GM23338 (cell line): ENCODE data around the gene MLH1. TPM values are rescaled to one million over a fixed set of nuclear protein-coding genes. Genes with fewer than 3 reads are reported as not detected.

Experiments
- ATAC-seq: fragments of 200-7000 bp; cut with Tn5 transposase; 3 replicates; pipeline ENCODE4 v1.9.1; 2020
- DNase-seq: peaks from one replicate; pipeline ENCODE4 v3.0.0-alpha.2; 2015; ENCODE audit warnings: low spot score
- H2AFZ ChIP-seq: fragments of 200-600 bp; sonication (generic); 2 replicates; pipeline ENCODE4 v1.8.0; 2016; ENCODE audit warnings: antibody characterized with exemption, mild to moderate bottlenecking, moderate library complexity
- H3F3A ChIP-seq: fragments of 200-600 bp; sonication (generic); replicated peaks from 2 replicates; pipeline ENCODE4 v1.8.0; 2017; ENCODE audit warnings: antibody characterized with exemption, mixed run types, low read depth
- H3K27ac ChIP-seq: fragments of 200-600 bp; sonication (generic); 2 replicates; pipeline ENCODE4 v1.6.1; 2016; ENCODE audit warnings: low read depth
- H3K27me3 ChIP-seq: fragments of 200-600 bp; sonication (generic); 2 replicates; pipeline ENCODE4 v1.8.0; 2016; ENCODE audit warnings: mild to moderate bottlenecking, mixed run types, moderate library complexity; ENCODE audit not compliant: insufficient read depth
- H3K36me3 ChIP-seq: fragments of 200-600 bp; sonication (generic); 2 replicates; pipeline ENCODE4 v1.8.0; 2016; ENCODE audit warnings: mild to moderate bottlenecking; ENCODE audit not compliant: insufficient read depth
- H3K4me1 ChIP-seq: fragments of 200-600 bp; sonication (generic); 2 replicates; pipeline ENCODE4 v1.8.0; 2016; ENCODE audit warnings: mild to moderate bottlenecking, moderate library complexity; ENCODE audit not compliant: insufficient read depth
- H3K4me2 ChIP-seq: fragments of 200-600 bp; sonication (generic); 2 replicates; pipeline ENCODE4 v1.7.1; 2017; ENCODE audit warnings: mixed run types
- H3K4me3 ChIP-seq: fragments of 200-600 bp; sonication (generic); 2 replicates; pipeline ENCODE4 v1.6.1; 2016; ENCODE audit warnings: mixed run types
- H3K79me2 ChIP-seq: fragments of 200-600 bp; sonication (generic); replicated peaks from 2 replicates; pipeline ENCODE4 v1.8.0; 2017; ENCODE audit warnings: mild to moderate bottlenecking; ENCODE audit not compliant: insufficient read depth
- H3K9me2 ChIP-seq: fragments of 200-600 bp; sonication (generic); 2 replicates; pipeline ENCODE4 v1.8.0; 2017; ENCODE audit not compliant: insufficient read depth
- H4K20me1 ChIP-seq: fragments of 200-600 bp; sonication (generic); replicated peaks from 2 replicates; pipeline ENCODE4 v1.8.0; 2017; ENCODE audit warnings: mild to moderate bottlenecking; ENCODE audit not compliant: insufficient read depth
- H3K27ac Mint-ChIP-seq: 2 replicates; pipeline ENCODE4 v1.8.0; 2020; ENCODE audit warnings: inconsistent platforms, mild to moderate bottlenecking, moderate library complexity, mixed read lengths
- H3K27me3 Mint-ChIP-seq: 3 replicates; pipeline ENCODE4 v1.8.0; 2022; ENCODE audit warnings: low read depth, mild to moderate bottlenecking, moderate library complexity, mixed read lengths, inconsistent platforms; ENCODE audit not compliant: insufficient read depth, poor library complexity
- H3K36me3 Mint-ChIP-seq: 3 replicates; pipeline ENCODE4 v1.8.0; 2021; ENCODE audit warnings: low read depth, mild to moderate bottlenecking, inconsistent platforms, moderate library complexity, mixed read lengths
- H3K4me1 Mint-ChIP-seq: 3 replicates; pipeline ENCODE4 v1.8.0; 2020; ENCODE audit warnings: mild to moderate bottlenecking, inconsistent platforms, mixed read lengths
- H3K4me3 Mint-ChIP-seq: 3 replicates; pipeline ENCODE4 v1.8.0; 2021; ENCODE audit warnings: moderate library complexity, mild to moderate bottlenecking, inconsistent platforms, mixed read lengths
- H3K9me3 Mint-ChIP-seq: 3 replicates; pipeline ENCODE4 v1.8.0; 2020; ENCODE audit warnings: moderate library complexity, mild to moderate bottlenecking, inconsistent platforms, mixed read lengths
- CREB1 ChIP-seq: fragments of 250-450 bp; sonication (Bioruptor Pico); IDR thresholded peaks from 2 replicates; pipeline ENCODE4 v1.5.0; 2020; ENCODE audit warnings: low read depth, mild to moderate bottlenecking, moderate library complexity
- CTCF ChIP-seq, 2 experiments: fragments of 200-600 bp in 1 of 2; sonication (generic) in 1 of 2; conservative IDR thresholded peaks; 2 replicates each; pipeline versions ENCODE4 v1.5.1 to v1.6.1; 2016 to 2017; ENCODE audit warnings: antibody characterized with exemption in 2 of 2, low read depth in 2 of 2, mild to moderate bottlenecking in 2 of 2, moderate library complexity in 1 of 2
- ETS1 ChIP-seq: IDR thresholded peaks from 2 replicates; pipeline ENCODE4 v1.6.1; 2016; ENCODE audit warnings: antibody characterized with exemption
- EZH2 ChIP-seq: fragments of 200-600 bp; sonication (generic); IDR thresholded peaks from one replicate; pipeline ENCODE4 v1.8.0; 2017; ENCODE audit warnings: antibody characterized with exemption, mild to moderate bottlenecking, low read depth; ENCODE audit not compliant: unreplicated experiment
- EZH2phosphoT487 ChIP-seq: fragments of 200-600 bp; sonication (generic); IDR thresholded peaks from one replicate; pipeline ENCODE4 v1.8.1; 2018; ENCODE audit warnings: antibody characterized with exemption; ENCODE audit not compliant: unreplicated experiment
- JUNB ChIP-seq: IDR thresholded peaks from one replicate; pipeline ENCODE4 v1.6.1; 2016; ENCODE audit warnings: antibody characterized with exemption; ENCODE audit not compliant: unreplicated experiment
- NANOG ChIP-seq: IDR thresholded peaks from 2 replicates; pipeline ENCODE4 v1.6.1; 2016; ENCODE audit warnings: antibody characterized with exemption, borderline replicate concordance
- POLR2AphosphoS5 ChIP-seq: IDR thresholded peaks from 2 replicates; pipeline ENCODE4 v1.6.1; 2016; ENCODE audit warnings: antibody characterized with exemption, low read depth
- REST ChIP-seq: IDR thresholded peaks from one replicate; pipeline ENCODE4 v1.6.1; 2018; ENCODE audit warnings: antibody characterized with exemption; ENCODE audit not compliant: unreplicated experiment
- STAT1 ChIP-seq: IDR thresholded peaks from one replicate; pipeline ENCODE4 v1.6.1; 2016; ENCODE audit warnings: antibody characterized with exemption; ENCODE audit not compliant: unreplicated experiment
- ZNF114 ChIP-seq: fragments of 250-450 bp; sonication (Bioruptor Pico); IDR thresholded peaks from 2 replicates; pipeline ENCODE4 v1.5.0; 2020; ENCODE audit warnings: mild to moderate bottlenecking, moderate library complexity
- ZNF331 ChIP-seq: fragments of 250-450 bp; sonication (Bioruptor Pico); IDR thresholded peaks from 2 replicates; pipeline ENCODE4 v1.5.0; 2020; ENCODE audit warnings: low read depth, mild to moderate bottlenecking, moderate library complexity
- ZNF462 ChIP-seq: fragments of 250-450 bp; sonication (Bioruptor Pico); IDR thresholded peaks from 2 replicates; pipeline ENCODE4 v1.5.0; 2020; ENCODE audit warnings: mild to moderate bottlenecking, moderate library complexity
- polyA plus RNA-seq: library from polyadenylated mRNA; unstranded; fragments of >200 nt; fragmentation: Nextera tagmentation; extraction: Ambion mirVana; gene quantifications from 2 replicates; pipeline ENCODE4 v1.2.1, GENCODE V29; 2016
- total RNA-seq: library from RNA; depleted of rRNA; stranded (reverse); fragments of >200 nt; shearing (Covaris generic); gene quantifications from 2 replicates; pipeline ENCODE4 v1.2.3, GENCODE V29; 2014

The MLH1 gene
- total and polyA plus RNA-seq, 2 experiments from 2014 or later: 31.7 to 58.0 TPM

- Histone ChIP-seq H3F3A (no peaks in the 10 kb centered on the region), H3K9me2 (no peaks in the 10 kb centered on the region), H3K4me3 (peak overlapping the region; percentile 70), H3K27me3 (peaks cover 40% of the 10 kb centered on the region), H2AFZ (peak overlapping the region; percentile 96), H4K20me1 (no peaks in the 10 kb centered on the region), H3K27ac (no peak overlapping the region), H3K4me2 (peak overlapping the region; percentile 96), H3K4me1 (peaks cover 11% of the 10 kb centered on the region), H3K36me3 (no peaks in the 10 kb centered on the region), H3K79me2 (no peaks in the 10 kb centered on the region)
- peak; percentile 30 for DNase-seq
- H3K4me3 Mint-ChIP-seq: peak overlapping the region; percentile 76
- peaks cover 14% of the 10 kb centered on the region for H3K4me1 Mint-ChIP-seq
- peaks cover 34% of the 10 kb centered on the region for H3K27me3 Mint-ChIP-seq
- peak; percentile 3; the same call in 2 of the 3 replicates for ATAC-seq
- no peak overlapping the region for H3K27ac Mint-ChIP-seq
- no peak for TF ChIP-seq JUNB
- TF ChIP-seq STAT1: no peak
- no peak for TF ChIP-seq POLR2AphosphoS5
- TF ChIP-seq CTCF (conservative IDR thresholded peaks at IDR 0.05; ENCODE audit: low read depth in 2 of 2): no peak
- no peak for TF ChIP-seq EZH2phosphoT487
- TF ChIP-seq ZNF331 (CRISPR knock-in tag): no peak
- TF ChIP-seq ETS1: no peak
- no peak for TF ChIP-seq ZNF462 (CRISPR knock-in tag)
- TF ChIP-seq NANOG: no peak
- no peak for TF ChIP-seq EZH2
- TF ChIP-seq REST: no peak
- TF ChIP-seq CREB1 (CRISPR knock-in tag): no peak
- no peak for TF ChIP-seq ZNF114 (CRISPR knock-in tag)
- peaks cover 24% of the 10 kb centered on the region for H3K9me3 Mint-ChIP-seq
- H3K36me3 Mint-ChIP-seq: peaks cover 23% of the 10 kb centered on the region
Measured at GRCh38 chr3:36945333-36945980, 47.9 kb upstream of the MLH1 start.
